Activated naive CD4-positive, alpha-beta T cell treated with anti-CD3 and anti-CD28 coated beads for 36 hours (primary cell): Measurements from ENCODE around the gene RAD51B. TPM values are rescaled to one million over a fixed set of nuclear protein-coding genes. Genes with fewer than 3 reads are reported as not detected.

Experiments
- CTCF ChIA-PET: fragments of 350-600 bp; sonication (Branson Sonifier 250); formaldehyde crosslinking; loops from one replicate; lab custom pipeline; 2021; ENCODE audit warnings: antibody characterized with exemption; lab: Charles Lee
- DNase-seq: peaks from one replicate; pipeline ENCODE4 v3.0.0-alpha.2; 2020
- H3K27ac Mint-ChIP-seq: one replicate; pipeline ENCODE4 v1.8.0; 2021; ENCODE audit warnings: mild to moderate bottlenecking, mixed read lengths
- H3K27me3 Mint-ChIP-seq: one replicate; pipeline ENCODE4 v1.8.0; 2021; ENCODE audit warnings: low read depth, mixed read lengths
- H3K36me3 Mint-ChIP-seq: one replicate; pipeline ENCODE4 v1.8.0; 2021; ENCODE audit warnings: low read depth, mixed read lengths
- H3K4me1 Mint-ChIP-seq: one replicate; pipeline ENCODE4 v1.8.0; 2021; ENCODE audit warnings: low read depth, mixed read lengths
- H3K4me3 Mint-ChIP-seq: one replicate; pipeline ENCODE4 v1.8.0; 2021; ENCODE audit warnings: mild to moderate bottlenecking, moderate library complexity, mixed read lengths
- H3K9me3 Mint-ChIP-seq: one replicate; pipeline ENCODE4 v1.8.0; 2021; ENCODE audit warnings: mixed read lengths
- intact Hi-C: fragments of 100-400 bp; cut with micrococcal nuclease; formaldehyde crosslinking; loops from one replicate; pipeline ENCODE4 v1.15.1; 2023
- total RNA-seq, 2 experiments: library from RNA; stranded (reverse); gene quantifications; one replicate each; pipeline ENCODE4 v1.2.3, GENCODE V29; 2021

RAD51B gene
- total RNA-seq, 2 experiments from 2014 or later = 44.8 to 47.6 TPM

DNA sequence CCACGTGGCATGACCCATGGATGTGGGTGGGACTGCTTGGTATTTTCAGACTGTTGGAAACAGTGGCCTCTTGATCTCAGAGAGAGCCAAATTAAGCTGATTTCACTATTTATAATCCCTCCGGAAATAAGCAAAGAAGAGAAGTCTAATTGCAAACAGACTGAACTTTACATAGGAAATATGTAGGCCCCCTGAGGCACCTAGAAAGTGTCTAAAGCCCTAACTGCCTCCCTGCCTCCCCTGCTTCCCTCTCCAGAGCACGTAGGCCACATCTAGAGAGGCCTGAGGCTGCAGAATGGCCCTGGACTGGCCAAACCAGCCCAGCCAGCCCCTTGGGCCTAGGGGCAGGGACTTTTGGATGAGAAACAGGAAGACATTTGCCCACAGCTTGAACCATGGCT, 849.5 kb downstream of the RAD51B start:
- Mint-ChIP-seq H3K9me3 (no peaks in the 10 kb centered on the region), H3K4me3 (no peak overlapping the region), H3K36me3 (no peaks in the 10 kb centered on the region), H3K27me3 (no peaks in the 10 kb centered on the region), H3K4me1 (peaks cover 17% of the 10 kb centered on the region), H3K27ac (no peak overlapping the region)
- intact Hi-C loops = no loop called here
- CTCF ChIA-PET = interaction anchor here (0.7 to 1.5 kb wide), 2 partner anchors 117 to 436 kb away, joined by 3 to 4 read pairs; no protein-coding TSS in a partner anchor
- DNase-seq = no peak

GRCh38 chr14:68669603-68670358, 850.2 kb downstream of the RAD51B start:
- H3K27ac Mint-ChIP-seq = no peak overlapping the region
- H3K4me3 Mint-ChIP-seq = no peak overlapping the region
- intact Hi-C loops = no loop called here
- no peaks in the 10 kb centered on the region for H3K27me3 Mint-ChIP-seq
- H3K9me3 Mint-ChIP-seq = no peaks in the 10 kb centered on the region
- CTCF ChIA-PET = interaction anchor here (0.7 to 1.5 kb wide), 2 partner anchors 116 to 437 kb away, joined by 3 to 4 read pairs; no protein-coding TSS in a partner anchor
- peaks cover 11% of the 10 kb centered on the region for H3K4me1 Mint-ChIP-seq
- no peak for DNase-seq
- H3K36me3 Mint-ChIP-seq = no peaks in the 10 kb centered on the region

DNA sequence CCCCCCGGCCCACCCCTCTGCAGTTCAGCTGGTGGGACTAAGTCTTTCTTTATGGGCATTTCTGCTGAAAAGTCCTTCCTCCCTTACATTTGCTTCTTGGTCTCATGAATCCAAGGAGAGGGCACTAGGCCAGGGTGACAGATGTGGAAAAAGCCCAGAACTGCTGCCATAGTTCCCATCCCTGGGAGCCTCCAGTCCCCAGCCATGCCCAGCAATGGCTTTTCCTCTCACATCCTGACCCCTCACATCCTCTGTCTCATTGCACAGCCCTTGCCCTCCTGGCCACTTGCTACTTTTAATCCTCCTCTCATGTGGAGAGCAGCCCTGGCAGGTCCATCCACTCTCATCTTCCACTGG, 850.8 kb downstream of the RAD51B start:
- CTCF ChIA-PET = interaction anchor here (0.7 kb wide), 1 partner anchor 86 kb away, joined by 3 read pairs; no protein-coding TSS in a partner anchor
- Mint-ChIP-seq H3K4me3 (no peak overlapping the region), H3K4me1 (peaks cover 12% of the 10 kb centered on the region), H3K27ac (no peak overlapping the region), H3K9me3 (no peaks in the 10 kb centered on the region), H3K36me3 (no peaks in the 10 kb centered on the region), H3K27me3 (no peaks in the 10 kb centered on the region)
- no peak for DNase-seq
- intact Hi-C loops = no loop called here

DNA sequence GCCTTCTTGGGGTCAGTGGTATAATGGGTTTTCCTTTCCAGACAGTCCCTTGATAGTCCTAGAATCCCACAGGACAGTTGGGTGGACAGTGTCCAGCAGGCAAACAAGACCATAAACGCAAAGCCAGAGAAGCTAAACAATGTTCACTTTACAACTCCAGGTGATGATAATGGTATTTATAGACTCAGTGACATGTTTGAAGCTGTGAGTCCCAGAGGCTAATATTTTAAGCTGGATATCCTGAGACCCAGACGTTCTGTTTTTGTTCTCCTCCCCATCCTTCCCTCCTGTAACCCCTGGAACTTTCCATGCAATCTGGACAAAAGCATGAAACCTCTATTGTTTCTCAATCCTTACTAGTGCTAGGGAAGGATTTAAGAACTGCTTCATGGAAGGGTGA, 852.3 kb downstream of the RAD51B start:
- CTCF ChIA-PET = interaction anchor here (1.0 kb wide), 1 partner anchor 117 kb away, joined by 3 read pairs; no protein-coding TSS in a partner anchor
- Mint-ChIP-seq H3K4me3 (no peak overlapping the region), H3K9me3 (no peaks in the 10 kb centered on the region), H3K4me1 (peaks cover 4% of the 10 kb centered on the region), H3K27ac (no peak overlapping the region), H3K36me3 (no peaks in the 10 kb centered on the region), H3K27me3 (no peaks in the 10 kb centered on the region)
- DNase-seq = no peak
- intact Hi-C loops = no loop called here

DNA sequence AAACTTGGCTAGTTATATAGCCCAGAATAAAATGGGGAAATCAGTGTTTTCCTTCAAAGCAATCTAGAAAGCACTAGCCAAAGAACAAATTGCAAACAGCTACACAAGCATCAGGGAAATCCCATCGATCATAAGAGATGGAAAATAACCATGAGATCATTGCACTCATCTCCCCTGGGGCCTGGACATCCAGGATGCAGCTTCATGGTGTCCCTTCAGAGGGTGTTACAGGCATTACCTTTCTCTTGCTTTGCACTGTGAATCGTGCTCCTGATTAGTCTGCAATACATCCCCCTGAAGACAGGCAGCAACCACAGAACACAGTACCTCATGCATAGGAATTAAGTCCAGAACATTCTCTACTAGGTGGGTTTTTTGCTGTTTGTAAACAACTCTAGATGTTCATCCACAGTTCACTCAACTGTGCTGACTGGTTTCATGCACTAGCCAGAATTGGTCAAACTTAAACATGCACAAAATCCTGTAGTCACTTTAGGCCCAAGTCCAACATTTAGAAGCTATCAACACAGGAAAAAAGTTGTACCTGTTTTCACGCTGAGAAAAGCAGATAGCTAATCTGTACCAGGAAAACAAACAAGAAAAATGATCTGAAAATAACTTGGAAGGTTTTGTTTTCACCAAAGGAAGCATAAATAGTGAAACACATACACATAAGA, 853.2 kb downstream of the RAD51B start:
- Mint-ChIP-seq H3K9me3 (no peaks in the 10 kb centered on the region), H3K4me1 (peaks cover 4% of the 10 kb centered on the region), H3K36me3 (no peaks in the 10 kb centered on the region), H3K27ac (no peak overlapping the region), H3K27me3 (no peaks in the 10 kb centered on the region), H3K4me3 (no peak overlapping the region)
- no peak for DNase-seq
- CTCF ChIA-PET = interaction anchor here (1.0 kb wide), 1 partner anchor 116 kb away, joined by 3 read pairs; no protein-coding TSS in a partner anchor
- intact Hi-C loops = no loop called here

DNA sequence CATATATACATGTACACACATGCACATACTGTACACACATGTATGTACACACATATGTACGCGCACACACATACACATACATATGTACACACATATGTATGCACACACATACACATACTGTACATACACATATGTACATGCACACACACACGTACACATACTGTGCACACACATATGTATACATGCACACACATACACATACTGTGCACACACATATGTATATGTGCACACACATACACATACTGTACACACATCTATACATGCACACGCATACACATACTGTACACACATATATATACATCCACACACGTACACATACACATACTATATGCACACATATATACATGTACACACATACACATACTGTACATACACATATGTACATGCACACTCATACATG, 853.9 kb downstream of the RAD51B start:
- CTCF ChIA-PET = no interaction called here
- no peak for DNase-seq
- Mint-ChIP-seq H3K4me1 (peaks cover 4% of the 10 kb centered on the region), H3K36me3 (no peaks in the 10 kb centered on the region), H3K27ac (no peak overlapping the region), H3K4me3 (no peak overlapping the region), H3K27me3 (no peaks in the 10 kb centered on the region), H3K9me3 (no peaks in the 10 kb centered on the region)
- intact Hi-C loops = no loop called here

DNA sequence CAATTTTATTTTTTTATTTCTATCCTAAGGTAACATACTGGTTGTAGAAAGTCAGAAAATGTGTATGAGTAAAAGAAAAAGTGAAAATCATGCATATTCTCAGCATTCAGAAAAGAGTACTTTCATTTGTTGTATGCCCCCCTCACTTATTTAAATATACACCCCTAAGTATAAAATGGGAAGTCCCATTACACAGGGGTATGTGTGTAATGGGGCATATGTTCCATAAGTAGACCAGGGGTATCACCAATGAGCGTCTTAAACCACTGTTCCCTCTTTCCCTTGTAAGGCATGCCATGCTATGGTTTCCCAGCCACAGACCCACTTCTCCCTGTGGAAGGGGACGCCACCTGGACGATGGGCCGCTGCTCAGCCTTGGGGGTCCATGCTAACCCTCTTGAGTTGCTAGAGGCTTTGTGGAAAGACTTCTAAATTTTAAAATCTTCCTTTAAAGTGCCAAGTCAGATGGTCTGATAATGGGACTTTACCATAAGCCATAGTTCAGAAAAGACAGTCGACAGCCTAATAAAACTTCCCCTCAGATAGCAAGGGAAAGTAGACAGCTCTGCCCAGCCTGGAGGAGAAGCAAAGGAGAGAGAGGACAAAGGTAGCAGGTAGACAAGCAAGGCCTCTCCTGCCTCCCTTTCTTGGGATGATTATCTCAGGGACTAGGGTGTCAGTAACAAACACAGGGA, 855.1 kb downstream of the RAD51B start:
- Mint-ChIP-seq H3K4me1 (peaks cover 4% of the 10 kb centered on the region), H3K36me3 (no peaks in the 10 kb centered on the region), H3K9me3 (no peaks in the 10 kb centered on the region), H3K4me3 (no peak overlapping the region), H3K27me3 (no peaks in the 10 kb centered on the region), H3K27ac (peak overlapping the region; percentile 55)
- DNase-seq = no peak
- CTCF ChIA-PET = no interaction called here
- intact Hi-C loops = no loop called here

DNA sequence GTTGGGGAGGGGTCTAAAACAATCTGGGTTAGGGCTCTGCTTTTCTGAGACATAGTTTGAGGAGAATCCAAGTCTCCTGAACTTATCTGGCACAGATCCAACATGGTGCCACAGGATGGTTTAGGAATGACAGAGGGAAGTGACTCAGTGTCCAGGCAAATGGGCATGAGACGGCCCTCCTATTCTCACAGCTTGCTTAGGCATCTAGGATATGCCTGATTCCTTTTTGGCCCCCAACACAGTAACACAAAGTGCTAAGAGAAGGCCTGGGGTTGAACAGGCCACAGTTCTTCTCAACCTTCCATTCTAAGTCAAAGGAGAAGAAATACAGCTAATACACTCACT, 855.6 kb downstream of the RAD51B start:
- H3K36me3 Mint-ChIP-seq = no peaks in the 10 kb centered on the region
- H3K4me3 Mint-ChIP-seq = no peak overlapping the region
- H3K4me1 Mint-ChIP-seq = peaks cover 4% of the 10 kb centered on the region
- DNase-seq = no peak
- no peaks in the 10 kb centered on the region for H3K9me3 Mint-ChIP-seq
- H3K27me3 Mint-ChIP-seq = no peaks in the 10 kb centered on the region
- no peak overlapping the region for H3K27ac Mint-ChIP-seq
- intact Hi-C loops = no loop called here
- CTCF ChIA-PET = no interaction called here

GRCh38 chr14:68676511-68676943, 856.9 kb downstream of the RAD51B start:
- H3K27me3 Mint-ChIP-seq = no peaks in the 10 kb centered on the region
- CTCF ChIA-PET = interaction anchor here (0.7 to 1.1 kb wide), 3 partner anchors 9 to 140 kb away, joined by 3 read pairs; no protein-coding TSS in a partner anchor
- intact Hi-C loops = no loop called here
- H3K4me1 Mint-ChIP-seq = peaks cover 9% of the 10 kb centered on the region
- DNase-seq = no peak
- H3K4me3 Mint-ChIP-seq = no peak overlapping the region
- no peaks in the 10 kb centered on the region for H3K9me3 Mint-ChIP-seq
- H3K27ac Mint-ChIP-seq = no peak overlapping the region
- no peaks in the 10 kb centered on the region for H3K36me3 Mint-ChIP-seq

DNA sequence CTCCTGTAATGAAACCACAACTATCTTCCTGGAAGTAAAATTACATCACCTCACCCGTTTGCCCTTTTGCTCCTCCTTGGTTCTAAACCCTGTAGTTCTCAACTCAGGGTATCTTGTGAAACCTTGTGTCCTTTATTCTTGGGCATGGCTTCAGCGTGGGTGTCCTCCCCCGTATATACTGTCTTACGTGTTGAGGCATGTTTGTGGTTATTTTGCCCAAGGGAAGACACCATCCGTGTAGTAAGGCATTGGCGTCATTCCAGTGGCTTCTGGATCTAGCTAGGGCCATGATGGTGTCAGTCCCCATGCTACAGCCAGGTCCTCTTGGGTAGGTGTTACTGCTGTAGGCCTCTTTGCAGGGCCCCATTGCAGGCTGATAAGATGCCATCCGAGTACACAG, 857.9 kb downstream of the RAD51B start:
- peaks cover 18% of the 10 kb centered on the region for H3K4me1 Mint-ChIP-seq
- H3K4me3 Mint-ChIP-seq = no peak overlapping the region
- CTCF ChIA-PET = interaction anchor here (0.6 to 1.1 kb wide), 3 partner anchors 12 to 139 kb away, joined by 3 read pairs; no protein-coding TSS in a partner anchor
- peak overlapping the region; percentile 3 for H3K27ac Mint-ChIP-seq
- no peak for DNase-seq
- H3K36me3 Mint-ChIP-seq = no peaks in the 10 kb centered on the region
- no peaks in the 10 kb centered on the region for H3K27me3 Mint-ChIP-seq
- intact Hi-C loops = no loop called here
- no peaks in the 10 kb centered on the region for H3K9me3 Mint-ChIP-seq

- Mint-ChIP-seq H3K9me3 (no peaks in the 10 kb centered on the region), H3K27ac (no peak overlapping the region), H3K4me3 (no peak overlapping the region), H3K36me3 (no peaks in the 10 kb centered on the region), H3K4me1 (peaks cover 20% of the 10 kb centered on the region), H3K27me3 (no peaks in the 10 kb centered on the region)
- CTCF ChIA-PET = interaction anchor here (0.6 to 1.1 kb wide), 2 partner anchors 12 to 37 kb away, joined by 3 read pairs; no protein-coding TSS in a partner anchor
- intact Hi-C loops = no loop called here
- DNase-seq = no peak
Measured at GRCh38 chr14:68677901-68678300, 858.3 kb downstream of the RAD51B start.

DNA sequence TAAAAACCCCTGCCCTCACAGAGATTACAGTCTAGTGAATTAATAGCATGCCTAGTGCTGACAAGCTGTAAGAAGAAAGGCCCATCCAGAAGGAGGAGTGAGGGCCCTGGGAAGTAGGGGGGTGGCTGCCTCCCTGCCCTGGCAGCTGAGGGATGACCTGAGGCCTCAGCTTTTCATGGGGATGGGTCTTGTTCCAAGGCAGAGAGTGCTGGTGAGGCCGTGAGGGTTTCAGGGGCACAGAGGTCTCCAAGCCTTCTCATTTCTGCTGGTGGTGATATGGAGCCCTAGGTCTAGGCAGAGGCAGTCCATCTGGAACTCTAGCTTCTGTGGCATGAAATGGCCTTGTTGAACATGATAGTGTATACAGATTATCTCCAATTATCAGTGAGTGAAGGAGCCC, 858.9 kb downstream of the RAD51B start:
- CTCF ChIA-PET = interaction anchor here (0.6 kb wide), 1 partner anchor 13 kb away, joined by 3 read pairs; no protein-coding TSS in a partner anchor
- no peaks in the 10 kb centered on the region for H3K36me3 Mint-ChIP-seq
- H3K27me3 Mint-ChIP-seq = no peaks in the 10 kb centered on the region
- no peak overlapping the region for H3K27ac Mint-ChIP-seq
- intact Hi-C loops = no loop called here
- H3K4me3 Mint-ChIP-seq = no peak overlapping the region
- no peak for DNase-seq
- no peaks in the 10 kb centered on the region for H3K9me3 Mint-ChIP-seq
- H3K4me1 Mint-ChIP-seq = peaks cover 25% of the 10 kb centered on the region
